Hepatocyte (in vitro differentiated cells): ENCODE results near the gene FBXO44.

Source experiments
- EZH2phosphoT487 ChIP-seq: fragments of 200-600 bp; sonication (generic); IDR thresholded peaks from one replicate; pipeline ENCODE4 v1.6.1; 2018; ENCODE audit warnings: antibody characterized with exemption, mild to moderate bottlenecking, low read depth, moderate library complexity; ENCODE audit not compliant: unreplicated experiment, severe bottlenecking
- TF ChIP-seq, protein P1 (sequence below): fragments of 200-600 bp; sonication (generic); IDR thresholded peaks from 2 replicates; pipeline ENCODE4 v1.5.1; 2016; ENCODE audit warnings: antibody characterized with exemption, mild to moderate bottlenecking; ENCODE audit not compliant: poor library complexity

DNA sequence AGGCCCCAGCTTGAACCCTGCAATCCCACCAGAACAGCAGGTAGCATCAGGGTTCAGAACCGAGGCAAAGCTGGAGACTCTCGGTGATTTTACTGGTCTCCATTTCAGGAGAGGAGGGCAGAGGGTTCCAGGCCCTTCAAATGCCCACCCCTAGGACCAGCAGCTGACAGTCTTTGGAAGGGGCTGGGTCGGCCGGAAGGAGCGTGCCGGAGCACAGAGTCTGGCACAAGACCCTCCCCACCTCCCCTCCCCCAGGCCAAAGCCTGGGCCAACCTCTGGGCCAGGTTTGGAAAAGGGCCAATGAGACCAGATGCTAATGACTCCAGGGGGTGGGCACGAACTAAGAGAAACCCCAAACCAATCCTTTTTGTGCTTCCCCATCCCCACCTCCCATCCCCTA, 7.3 kb upstream of the FBXO44 start:
- no peak for TF ChIP-seq EZH2phosphoT487
- TF ChIP-seq, protein P1, sequence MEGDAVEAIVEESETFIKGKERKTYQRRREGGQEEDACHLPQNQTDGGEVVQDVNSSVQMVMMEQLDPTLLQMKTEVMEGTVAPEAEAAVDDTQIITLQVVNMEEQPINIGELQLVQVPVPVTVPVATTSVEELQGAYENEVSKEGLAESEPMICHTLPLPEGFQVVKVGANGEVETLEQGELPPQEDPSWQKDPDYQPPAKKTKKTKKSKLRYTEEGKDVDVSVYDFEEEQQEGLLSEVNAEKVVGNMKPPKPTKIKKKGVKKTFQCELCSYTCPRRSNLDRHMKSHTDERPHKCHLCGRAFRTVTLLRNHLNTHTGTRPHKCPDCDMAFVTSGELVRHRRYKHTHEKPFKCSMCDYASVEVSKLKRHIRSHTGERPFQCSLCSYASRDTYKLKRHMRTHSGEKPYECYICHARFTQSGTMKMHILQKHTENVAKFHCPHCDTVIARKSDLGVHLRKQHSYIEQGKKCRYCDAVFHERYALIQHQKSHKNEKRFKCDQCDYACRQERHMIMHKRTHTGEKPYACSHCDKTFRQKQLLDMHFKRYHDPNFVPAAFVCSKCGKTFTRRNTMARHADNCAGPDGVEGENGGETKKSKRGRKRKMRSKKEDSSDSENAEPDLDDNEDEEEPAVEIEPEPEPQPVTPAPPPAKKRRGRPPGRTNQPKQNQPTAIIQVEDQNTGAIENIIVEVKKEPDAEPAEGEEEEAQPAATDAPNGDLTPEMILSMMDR, result no peak
